Neural progenitor cell (in vitro differentiated cells): ENCODE data around the gene SBK2. TPM values are rescaled to one million over a fixed set of nuclear protein-coding genes. Genes with fewer than 3 reads are reported as not detected.

Experiments used
- DNase-seq: peaks from one replicate; pipeline ENCODE4 v3.0.0-alpha.2; 2016; ENCODE audit warnings: low spot score
- H2AFZ ChIP-seq: fragments of 200-600 bp; sonication (generic); replicated peaks from 2 replicates; pipeline ENCODE4 v1.6.1; 2016; ENCODE audit warnings: antibody characterized with exemption
- H3F3A ChIP-seq: fragments of 200-600 bp; sonication (generic); 2 replicates; pipeline ENCODE4 v1.6.1; 2016; ENCODE audit warnings: antibody characterized with exemption, low read depth
- H3K27ac ChIP-seq: fragments of 200-600 bp; sonication (generic); 2 replicates; pipeline ENCODE4 v1.5.1; 2016; ENCODE audit warnings: mild to moderate bottlenecking
- H3K27me3 ChIP-seq: fragments of 200-600 bp; sonication (generic); 2 replicates; pipeline ENCODE4 v1.6.1; 2016; ENCODE audit warnings: mild to moderate bottlenecking, moderate library complexity
- H3K36me3 ChIP-seq: fragments of 200-600 bp; sonication (generic); 2 replicates; pipeline ENCODE4 v1.5.1; 2016
- H3K4me1 ChIP-seq: fragments of 200-600 bp; sonication (generic); 2 replicates; pipeline ENCODE4 v1.6.1; 2016; ENCODE audit warnings: mixed run types
- H3K4me2 ChIP-seq: fragments of 200-600 bp; sonication (generic); 2 replicates; pipeline ENCODE4 v1.6.1; 2016
- H3K4me3 ChIP-seq: fragments of 200-600 bp; sonication (generic); 2 replicates; pipeline ENCODE4 v1.5.1; 2016
- H3K79me2 ChIP-seq: fragments of 200-600 bp; sonication (generic); 2 replicates; pipeline ENCODE4 v1.6.1; 2016; ENCODE audit warnings: low read depth
- H3K9ac ChIP-seq: fragments of 200-600 bp; sonication (generic); 2 replicates; pipeline ENCODE4 v1.6.1; 2016
- H3K9me3 ChIP-seq: fragments of 200-600 bp; sonication (generic); 2 replicates; pipeline ENCODE4 v1.5.1; 2016; ENCODE audit warnings: low read depth
- H4K20me1 ChIP-seq: fragments of 200-600 bp; sonication (generic); 2 replicates; pipeline ENCODE4 v1.6.1; 2016; ENCODE audit warnings: low read depth
- H3K27ac Mint-ChIP-seq: 3 replicates; pipeline ENCODE4 v1.8.0; 2021; ENCODE audit warnings: mixed read lengths
- H3K27me3 Mint-ChIP-seq: 2 replicates; pipeline ENCODE4 v1.8.0; 2022; ENCODE audit warnings: low read depth, mild to moderate bottlenecking, inconsistent platforms, moderate library complexity, mixed read lengths; ENCODE audit not compliant: insufficient read depth
- H3K36me3 Mint-ChIP-seq: 3 replicates; pipeline ENCODE4 v1.8.0; 2021; ENCODE audit warnings: mixed read lengths
- H3K4me1 Mint-ChIP-seq: 3 replicates; pipeline ENCODE4 v1.8.0; 2021; ENCODE audit warnings: mixed read lengths
- H3K4me3 Mint-ChIP-seq: 3 replicates; pipeline ENCODE4 v1.8.0; 2021; ENCODE audit warnings: mild to moderate bottlenecking, moderate library complexity, mixed read lengths
- H3K9me3 Mint-ChIP-seq: 3 replicates; pipeline ENCODE4 v1.8.0; 2020; ENCODE audit warnings: mixed read lengths
- CTCF ChIP-seq: fragments of 200-600 bp; sonication (generic); IDR thresholded peaks from 2 replicates; pipeline ENCODE4 v1.5.1; 2017; ENCODE audit warnings: antibody characterized with exemption, mild to moderate bottlenecking
- EZH2 ChIP-seq: fragments of 200-600 bp; sonication (generic); IDR thresholded peaks from 2 replicates; pipeline ENCODE4 v1.6.1; 2017; ENCODE audit warnings: antibody characterized with exemption, mild to moderate bottlenecking, moderate library complexity
- EZH2phosphoT487 ChIP-seq: fragments of 200-600 bp; sonication (generic); IDR thresholded peaks from 2 replicates; pipeline ENCODE4 v1.6.1; 2017; ENCODE audit warnings: antibody characterized with exemption
- total RNA-seq: library from RNA; depleted of rRNA; stranded (reverse); fragments of >200 nt; gene quantifications from 2 replicates; pipeline ENCODE4 v1.2.3, GENCODE V29; 2015; ENCODE audit warnings: low replicate concordance

SBK2 gene
- total RNA-seq, 1 donor from 2014 or later: not detected

GRCh38 chr19:55538132-55538531, 1.2 kb upstream of the SBK2 start:
- H3K27me3 Mint-ChIP-seq: peaks cover 13% of the 10 kb centered on the region
- Histone ChIP-seq H4K20me1 (no peaks in the 10 kb centered on the region), H3F3A (peaks cover 18% of the 10 kb centered on the region), H3K9me3 (no peaks in the 10 kb centered on the region), H3K9ac (no peak overlapping the region), H3K27me3 (no peaks in the 10 kb centered on the region), H3K4me3 (no peak overlapping the region), H3K36me3 (no peaks in the 10 kb centered on the region), H3K4me1 (peaks cover 12% of the 10 kb centered on the region), H3K27ac (no peak overlapping the region), H3K4me2 (no peak overlapping the region), H2AFZ (peak overlapping the region; percentile 42), H3K79me2 (no peaks in the 10 kb centered on the region)
- H3K27ac Mint-ChIP-seq: no peak overlapping the region
- TF ChIP-seq CTCF (no peak), EZH2 (no peak), EZH2phosphoT487 (no peak)
- H3K36me3 Mint-ChIP-seq: no peaks in the 10 kb centered on the region
- H3K4me1 Mint-ChIP-seq: peaks cover 9% of the 10 kb centered on the region
- no peak overlapping the region for H3K4me3 Mint-ChIP-seq
- peaks cover 3% of the 10 kb centered on the region for H3K9me3 Mint-ChIP-seq
- no peak for DNase-seq

- Histone ChIP-seq H4K20me1 (no peaks in the 10 kb centered on the region), H3K79me2 (no peaks in the 10 kb centered on the region), H3K4me2 (no peak overlapping the region), H3K9ac (no peak overlapping the region), H3K36me3 (no peaks in the 10 kb centered on the region), H3K27me3 (no peaks in the 10 kb centered on the region), H3K4me3 (no peak overlapping the region), H2AFZ (peak overlapping the region; percentile 42), H3K27ac (no peak overlapping the region), H3F3A (peaks cover 18% of the 10 kb centered on the region), H3K4me1 (peaks cover 12% of the 10 kb centered on the region), H3K9me3 (no peaks in the 10 kb centered on the region)
- Mint-ChIP-seq H3K27me3 (peaks cover 13% of the 10 kb centered on the region), H3K4me1 (peaks cover 9% of the 10 kb centered on the region), H3K4me3 (no peak overlapping the region), H3K27ac (peak overlapping the region; percentile 97), H3K36me3 (no peaks in the 10 kb centered on the region), H3K9me3 (peaks cover 3% of the 10 kb centered on the region)
- peak; percentile 58 for DNase-seq
- no peak for TF ChIP-seq EZH2
- TF ChIP-seq CTCF: no peak
Measured at GRCh38 chr19:55537741-55538111, 793 bp upstream of the SBK2 start.

GRCh38 chr19:55536366-55536765, 567 bp downstream of the SBK2 start:
- Mint-ChIP-seq H3K9me3 (no peaks in the 10 kb centered on the region), H3K27me3 (peaks cover 17% of the 10 kb centered on the region), H3K36me3 (no peaks in the 10 kb centered on the region), H3K4me3 (no peak overlapping the region), H3K4me1 (peaks cover 9% of the 10 kb centered on the region), H3K27ac (no peak overlapping the region)
- Histone ChIP-seq H2AFZ (no peak overlapping the region), H3K4me3 (no peak overlapping the region), H3F3A (peaks cover 18% of the 10 kb centered on the region), H3K4me1 (peaks cover 12% of the 10 kb centered on the region), H3K9me3 (no peaks in the 10 kb centered on the region), H3K36me3 (no peaks in the 10 kb centered on the region), H3K27ac (no peak overlapping the region), H3K27me3 (no peaks in the 10 kb centered on the region), H3K9ac (no peak overlapping the region), H3K79me2 (no peaks in the 10 kb centered on the region), H4K20me1 (no peaks in the 10 kb centered on the region), H3K4me2 (peak overlapping the region; percentile 69)
- TF ChIP-seq EZH2: no peak
- TF ChIP-seq EZH2phosphoT487: no peak
- no peak for TF ChIP-seq CTCF
- no peak for DNase-seq

GRCh38 chr19:55535965-55536350, 975 bp downstream of the SBK2 start:
- no peak overlapping the region for H3K27ac Mint-ChIP-seq
- Histone ChIP-seq H3K4me1 (peaks cover 12% of the 10 kb centered on the region), H3K36me3 (no peaks in the 10 kb centered on the region), H3K9ac (no peak overlapping the region), H3F3A (peaks cover 18% of the 10 kb centered on the region), H4K20me1 (no peaks in the 10 kb centered on the region), H3K79me2 (no peaks in the 10 kb centered on the region), H3K4me3 (no peak overlapping the region), H3K9me3 (no peaks in the 10 kb centered on the region), H3K4me2 (no peak overlapping the region), H3K27ac (no peak overlapping the region), H2AFZ (no peak overlapping the region), H3K27me3 (no peaks in the 10 kb centered on the region)
- TF ChIP-seq EZH2 (no peak), EZH2phosphoT487 (no peak), CTCF (no peak)
- no peak overlapping the region for H3K4me3 Mint-ChIP-seq
- DNase-seq: no peak
- H3K9me3 Mint-ChIP-seq: no peaks in the 10 kb centered on the region
- H3K4me1 Mint-ChIP-seq: peaks cover 9% of the 10 kb centered on the region
- H3K27me3 Mint-ChIP-seq: peaks cover 17% of the 10 kb centered on the region
- H3K36me3 Mint-ChIP-seq: no peaks in the 10 kb centered on the region
